ENCODE results near the gene CELA2B.
"Not testable (repeated sequence)": the region's sequence is repeated elsewhere in the genome, so short reads cannot be mapped to it uniquely, and the experiment has no call there.

Gene CELA2B

DNA sequence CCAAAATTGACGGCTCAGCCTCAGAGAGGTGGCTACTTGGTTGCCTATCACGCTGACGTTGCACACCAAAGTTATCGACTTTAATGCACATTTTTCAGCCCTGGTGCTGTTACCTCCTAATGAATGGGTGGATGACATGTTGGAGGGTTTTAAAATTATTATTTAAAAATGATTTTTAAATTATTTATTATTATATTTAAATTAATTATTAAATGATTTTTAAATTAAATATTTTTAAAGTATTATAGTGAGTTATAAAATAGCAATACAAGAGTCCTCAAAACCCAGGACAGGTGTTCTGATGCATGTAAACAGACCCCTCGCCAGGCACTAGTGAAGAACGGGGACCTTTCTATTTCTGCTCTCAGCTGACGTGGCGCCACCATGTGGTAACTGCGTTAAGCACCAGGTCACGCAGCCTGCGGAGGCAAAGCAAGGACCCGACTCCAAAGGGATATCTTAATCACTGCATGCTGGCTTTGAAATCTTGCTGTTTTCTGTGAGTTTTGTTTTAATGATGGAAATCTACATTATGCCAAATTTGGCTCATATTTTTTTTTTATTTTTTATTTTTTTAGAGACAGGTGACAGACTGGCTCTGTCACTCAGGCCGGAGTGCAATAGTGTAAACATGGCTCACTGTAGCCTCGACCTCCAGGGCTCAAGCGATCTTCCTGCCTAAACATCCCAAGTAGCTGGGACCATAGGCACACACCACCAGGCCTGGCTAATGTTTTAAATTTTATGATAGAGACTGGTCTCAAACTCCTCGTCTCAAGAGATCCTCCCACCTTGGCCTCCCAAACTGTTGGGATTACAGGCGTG, 25.5 kb downstream of the CELA2B start:
- peak in 4 of 6 experiments; percentile 4 to 20 (median 12) for DNase-seq

- DNase-seq = no peak
These were observed 28.5 kb downstream of the CELA2B start for GRCh38 chr1:15504436-15504835.

GRCh38 chr1:15506831-15507230, 30.9 kb downstream of the CELA2B start:
- no peak for DNase-seq

DNA sequence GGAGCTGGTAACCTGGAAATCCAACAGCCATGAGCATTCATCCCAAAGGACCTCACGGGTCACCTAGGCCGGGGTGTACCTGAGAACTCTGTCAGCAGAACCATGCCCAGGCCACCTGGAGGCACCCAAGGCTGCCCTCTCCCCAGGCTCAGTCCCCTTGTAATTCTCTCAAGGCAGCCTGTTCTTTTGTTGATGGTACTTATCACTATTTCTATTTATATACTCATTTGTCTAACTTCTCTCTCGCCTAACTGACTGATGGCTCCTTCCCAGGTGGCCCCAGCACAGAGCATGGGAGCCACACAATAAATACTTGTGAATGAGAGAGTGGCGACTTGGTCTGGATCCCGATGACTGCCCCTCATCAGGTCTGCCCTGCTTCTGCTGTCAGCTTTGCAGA, 31.4 kb downstream of the CELA2B start:
- no peak for DNase-seq

DNA sequence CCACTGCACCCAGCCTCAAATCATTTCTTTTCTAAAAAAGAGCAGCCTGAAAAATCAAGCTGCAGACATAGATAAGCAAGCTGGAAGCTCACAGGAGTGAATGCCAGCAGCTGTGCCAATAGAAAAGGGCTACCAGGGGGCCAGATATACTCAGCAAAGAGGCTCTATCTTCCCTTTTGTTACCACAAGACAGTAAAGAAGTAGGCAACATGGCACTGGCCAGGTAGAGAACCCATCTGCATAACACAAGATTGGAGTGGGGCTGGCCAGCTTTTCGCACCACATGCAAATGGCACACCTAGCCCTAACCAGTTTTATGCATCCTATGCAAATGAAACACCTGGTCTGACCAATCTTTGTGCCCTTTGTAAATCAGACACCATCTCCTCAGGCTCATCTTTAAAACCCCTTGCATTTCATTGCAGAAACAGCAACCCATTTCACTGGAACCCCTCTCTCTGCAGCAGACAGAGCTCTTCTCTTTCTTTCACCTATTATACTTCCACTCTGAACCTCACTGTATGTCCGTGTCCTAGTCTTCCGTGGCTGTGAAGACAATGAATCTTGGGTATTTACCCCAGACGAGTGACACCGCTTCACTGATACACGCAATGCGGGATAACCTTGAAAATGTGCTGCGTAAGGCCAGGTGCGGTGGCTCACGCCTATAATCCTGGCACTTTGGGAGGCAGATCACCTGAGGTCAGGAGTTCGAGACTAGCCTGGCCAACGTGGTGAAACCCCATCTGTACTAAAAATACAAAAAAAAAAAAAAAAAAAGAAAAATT, 33.0 kb downstream of the CELA2B start:
- DNase-seq = no peak

DNA sequence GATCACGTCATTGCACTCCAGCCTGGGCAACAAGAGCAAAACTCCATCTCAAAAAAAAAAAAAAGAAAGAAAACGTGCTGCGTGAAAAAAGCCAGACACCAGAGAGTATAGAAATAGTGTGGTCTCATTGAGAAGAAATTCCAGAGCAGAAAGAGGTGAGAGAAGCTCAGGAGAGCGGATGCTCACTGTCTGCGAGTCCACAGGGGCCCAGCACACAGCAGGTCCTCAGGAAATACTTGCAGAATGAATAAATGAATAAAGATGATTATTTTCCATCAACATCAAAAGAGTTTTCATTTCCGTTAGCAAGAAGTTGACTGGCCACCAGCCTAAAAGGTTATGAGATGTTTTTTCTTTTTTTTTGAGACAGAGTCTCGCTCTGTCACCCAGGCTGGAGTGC, 33.7 kb downstream of the CELA2B start:
- DNase-seq = no peak

DNA sequence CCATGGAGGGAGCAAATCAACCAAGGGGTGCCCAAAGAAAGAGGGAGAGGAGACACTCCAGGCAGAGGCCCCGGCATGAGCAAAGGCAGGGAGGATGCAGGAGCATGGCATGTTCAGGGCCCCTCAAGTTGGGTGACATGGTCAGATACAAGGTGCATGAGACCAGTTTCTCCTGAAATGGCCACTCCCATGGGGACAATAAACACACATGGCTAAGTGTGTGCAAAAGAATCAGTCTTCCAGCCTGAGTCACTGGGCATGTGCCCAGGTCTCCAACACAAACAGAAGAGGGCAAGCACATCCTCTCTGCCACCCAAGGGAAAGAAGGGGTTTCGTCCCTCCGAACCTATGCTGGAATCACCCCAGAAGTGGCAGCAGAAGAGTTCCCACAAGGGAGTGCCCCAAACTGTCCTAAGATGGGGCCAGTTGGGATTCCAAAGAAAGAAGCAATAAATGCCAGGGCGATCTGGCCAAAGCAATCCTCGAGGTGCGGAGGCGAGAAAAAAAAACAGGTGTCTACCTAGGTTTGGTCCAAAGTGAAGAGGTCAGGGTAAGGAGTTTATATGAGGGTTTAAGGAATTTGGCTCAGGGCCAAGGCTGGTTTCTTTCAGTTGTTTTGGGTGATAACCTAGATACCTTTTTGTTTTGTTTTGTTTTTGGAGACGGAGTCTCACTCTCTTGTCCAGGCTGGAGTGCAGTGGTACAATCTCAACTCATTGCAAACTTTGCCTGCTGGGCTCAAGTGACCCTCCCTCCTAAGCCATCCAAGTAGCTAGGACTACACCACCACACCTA, 34.9 kb downstream of the CELA2B start:
- no peak for DNase-seq

DNA sequence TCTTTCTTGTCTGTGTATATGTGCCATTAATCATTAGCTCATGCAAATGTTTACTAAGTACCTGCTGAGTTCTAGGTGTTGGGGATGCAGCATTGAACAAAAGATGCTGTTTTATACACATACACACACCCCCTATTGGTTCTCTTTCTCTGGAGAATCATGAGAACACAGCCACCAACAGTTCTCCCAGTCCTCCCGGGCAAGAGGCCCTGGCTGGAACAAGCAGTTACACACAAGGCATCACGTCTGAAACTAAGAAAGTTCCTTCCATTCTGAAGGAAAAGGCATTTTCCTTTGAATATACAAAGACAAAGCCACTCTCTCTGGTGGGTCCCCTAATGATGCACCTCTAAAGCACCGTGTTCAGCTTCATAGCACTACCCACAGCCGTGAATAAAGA, 37.3 kb downstream of the CELA2B start:
- no peak for DNase-seq

- DNase-seq = no peak
These were observed 38.0 kb downstream of the CELA2B start for GRCh38 chr1:15513919-15514318.

DNA sequence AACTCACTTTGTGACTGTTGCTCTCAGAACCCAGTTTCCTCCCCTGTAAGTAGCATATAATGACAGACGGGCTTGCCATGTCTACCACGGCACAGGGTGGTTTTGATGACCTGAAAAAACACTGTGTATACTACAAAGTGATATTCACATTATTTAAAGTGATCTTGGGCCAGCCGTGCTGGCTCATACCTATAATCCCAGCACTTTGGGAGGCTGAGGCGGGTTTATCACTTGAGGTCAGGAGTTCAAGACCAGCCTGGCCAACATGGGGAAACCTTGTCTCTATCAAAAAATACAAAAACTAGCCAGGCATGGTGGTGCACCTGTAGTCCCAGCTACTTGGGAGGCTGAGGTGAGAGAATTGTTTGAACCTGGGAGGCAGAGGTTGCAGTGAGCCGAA, 38.7 kb downstream of the CELA2B start:
- DNase-seq = not testable (repeated sequence)

DNA sequence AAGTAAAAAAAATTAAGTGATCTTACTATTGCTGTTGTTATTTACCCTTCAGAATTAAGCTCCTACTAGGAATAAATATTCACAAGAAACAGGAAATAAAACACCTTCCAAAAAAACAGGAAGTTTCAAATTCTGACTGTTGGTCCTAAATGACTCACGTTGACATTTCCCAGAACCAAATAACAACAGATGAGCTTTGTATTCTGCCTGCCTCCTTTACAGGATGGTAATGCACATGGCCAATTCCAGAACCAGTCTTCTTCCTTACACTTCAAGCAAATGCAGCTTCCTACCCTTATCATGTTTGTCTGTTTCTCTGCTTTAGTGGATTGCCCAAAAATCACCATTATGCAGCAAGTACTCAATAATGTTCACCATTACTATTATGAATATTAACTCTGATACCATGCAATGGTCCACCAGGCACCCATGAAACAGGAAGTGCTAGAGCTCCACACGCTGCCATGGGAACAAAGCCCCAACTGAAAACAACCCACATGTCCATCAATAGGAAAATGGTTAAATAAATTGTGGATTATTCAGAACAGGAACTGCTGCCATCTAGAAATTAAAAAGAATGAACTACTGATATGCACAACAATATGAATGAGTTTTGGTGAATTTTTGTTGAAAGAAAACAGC, 39.2 kb downstream of the CELA2B start:
- no peak for DNase-seq

DNA sequence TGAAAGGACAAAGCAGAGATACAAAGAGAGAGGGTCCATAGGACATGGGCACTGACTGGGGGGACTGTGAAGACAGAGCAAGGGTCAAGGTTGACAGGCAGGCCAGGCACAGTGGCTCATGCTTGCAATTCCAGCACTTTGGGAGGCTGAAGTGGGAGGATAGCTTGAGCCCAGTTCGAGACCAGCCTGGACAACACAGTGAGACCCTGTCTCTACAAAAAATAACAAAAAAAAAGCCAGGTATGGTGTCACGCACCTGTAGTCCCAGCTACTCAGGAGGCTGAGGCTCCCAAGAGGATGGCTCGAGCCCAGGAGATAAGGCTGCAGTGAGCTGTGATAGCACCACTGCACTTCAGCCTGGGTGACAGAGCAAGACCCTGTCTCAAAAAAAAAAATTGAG, 43.7 kb downstream of the CELA2B start:
- DNase-seq = no peak

DNA sequence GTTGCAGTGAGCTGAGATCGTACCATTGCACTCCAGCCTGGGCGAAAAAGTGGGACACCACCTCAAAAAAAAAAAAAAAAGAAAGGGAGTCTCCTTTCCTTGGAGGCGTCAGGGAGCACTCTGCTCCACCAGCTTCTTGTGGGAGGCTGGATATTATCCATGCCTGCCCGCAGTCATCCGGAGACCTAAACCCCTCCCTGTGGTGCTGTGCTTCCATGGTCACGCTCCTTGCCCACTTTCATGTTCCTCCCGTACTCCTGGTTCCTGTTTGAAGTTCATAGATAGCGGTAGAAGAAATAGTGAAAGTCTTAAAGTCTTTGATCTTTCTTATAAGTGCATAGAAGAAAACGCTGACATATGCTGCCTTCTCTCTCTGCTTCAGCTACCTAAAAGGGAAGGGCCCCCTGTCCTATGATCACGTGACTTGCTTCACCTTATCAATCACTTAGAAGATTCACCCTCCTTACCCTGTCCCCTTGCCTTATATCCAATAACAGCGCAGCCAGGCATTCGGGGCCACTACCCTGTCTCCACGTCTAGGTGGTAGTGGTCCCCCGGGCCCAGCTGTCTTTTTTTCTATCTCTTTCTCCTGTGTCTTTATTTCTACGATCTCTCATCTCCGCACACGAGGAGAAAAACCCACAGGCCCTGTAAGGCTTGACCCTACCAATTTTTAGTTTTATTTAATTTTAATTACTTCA, 45.5 kb downstream of the CELA2B start:
- DNase-seq = not testable (repeated sequence)

GRCh38 chr1:15522551-15522950, 46.6 kb downstream of the CELA2B start:
- no peak for DNase-seq

- DNase-seq = peak in 1 of 6 experiments; percentile 38
These were observed 47.5 kb downstream of the CELA2B start for GRCh38 chr1:15523104-15524020.

DNA sequence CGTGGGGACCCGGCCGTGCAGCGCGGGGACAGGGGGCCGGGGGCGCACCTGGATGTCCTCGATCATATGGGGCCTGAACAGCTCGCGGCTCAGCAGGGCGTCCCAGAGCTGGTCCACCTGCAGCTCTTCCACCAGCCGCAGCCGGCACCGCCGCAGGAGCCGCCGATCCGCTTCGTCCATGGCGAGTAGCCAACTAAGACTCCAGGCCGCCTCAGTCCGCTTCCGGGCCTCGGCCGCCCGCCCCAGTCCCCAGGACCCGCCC, 48.0 kb downstream of the CELA2B start, which contains the start of gene CASP9:
Gene CASP9 (minus strand): TSS at position 195 of the 262 bp plus-strand sequence. CDS start 15 bp downstream, at position 180.
- DNase-seq = no peak

- DNase-seq = peak; percentile 100
These were observed 48.6 kb downstream of the CELA2B start for GRCh38 chr1:15524283-15525049.

DNA sequence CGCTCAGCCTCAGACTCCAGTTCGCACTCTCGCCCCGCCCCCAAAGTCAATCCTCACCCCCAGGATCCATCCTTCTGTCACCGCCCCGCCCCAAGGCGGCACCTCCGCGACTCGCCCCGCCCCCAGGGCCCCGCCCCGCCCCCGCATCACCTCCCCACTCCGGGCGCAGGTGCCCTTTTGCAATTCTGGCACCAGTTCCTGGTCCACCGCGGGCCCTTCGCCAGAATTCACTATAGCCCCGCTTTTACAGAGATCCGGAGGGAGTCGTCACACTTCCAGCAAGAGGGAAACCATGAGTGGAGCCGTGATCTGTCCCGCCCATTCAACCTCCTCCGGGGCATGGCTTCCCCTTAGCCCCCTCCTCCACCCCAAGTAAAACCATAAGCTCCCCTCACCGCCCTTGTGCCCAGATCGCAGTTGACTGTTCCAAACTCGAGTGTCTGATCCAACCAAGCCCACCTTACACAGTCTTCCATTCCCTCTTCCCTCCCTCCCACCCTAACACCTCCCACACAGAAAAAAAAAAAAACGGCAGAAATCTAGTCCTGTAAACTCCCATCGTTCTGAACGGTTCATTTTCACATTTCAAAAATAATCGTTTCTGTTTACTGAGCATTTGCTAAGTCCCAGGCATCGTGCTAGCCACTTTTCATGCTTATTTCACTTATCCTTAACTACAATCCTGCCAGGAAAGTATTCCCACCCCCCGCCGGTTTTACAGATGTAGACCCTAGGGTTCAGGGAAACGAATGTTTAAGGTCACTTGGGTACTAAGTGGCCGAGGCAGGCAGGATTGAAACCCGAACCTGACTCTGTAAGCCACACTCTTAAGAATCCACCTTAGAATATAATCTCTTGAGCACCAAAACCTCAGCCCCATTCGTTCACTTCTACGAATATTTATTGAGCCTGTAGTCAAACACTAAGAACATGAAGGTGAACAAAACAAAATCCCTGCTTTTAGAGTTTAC, 49.4 kb downstream of the CELA2B start:
- DNase-seq = peak in 1 of 6 experiments; percentile 48

- peak in 2 of 6 experiments; percentile 13 to 36 for DNase-seq
These were observed 50.2 kb downstream of the CELA2B start for GRCh38 chr1:15526021-15526489.
